ENCODE measurements around the gene MIER2. TPM values are rescaled to one million over a fixed set of nuclear protein-coding genes. Genes with fewer than 3 reads are reported as not detected.

The MIER2 gene
- polyA plus RNA-seq, 3 donors, result 3.6 to 21.9 (median 6.9) TPM

DNA sequence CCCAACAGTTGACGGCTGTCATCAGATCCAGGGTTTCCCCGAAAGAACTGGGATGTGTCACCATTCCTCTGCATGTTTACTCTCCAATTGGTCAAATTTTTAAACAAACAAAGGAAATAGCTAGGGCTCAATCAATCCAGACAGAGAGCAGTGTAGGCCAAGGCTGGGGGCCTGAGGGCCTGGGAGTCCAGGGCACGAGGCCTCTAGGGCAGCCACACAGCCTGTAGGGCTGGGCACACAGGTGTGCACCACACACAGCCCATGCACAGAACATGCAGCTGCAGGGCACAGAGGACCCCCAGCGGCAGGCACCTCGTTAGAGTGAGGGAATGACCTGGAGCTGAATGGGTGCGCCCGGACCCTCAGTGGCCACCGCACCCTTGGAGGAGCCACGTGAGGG, 9.5 kb downstream of the MIER2 start:
- Histone ChIP-seq H3K4me1 (ENCODE audit: control insufficient read depth in 1 of 2, insufficient read depth in 2 of 2, low read length in 2 of 2) (peaks cover 15 to 23% of the 10 kb centered on the region in 2 donors), H3K27ac (ENCODE audit: low read depth in 1 of 2, low read length in 2 of 2) (no peak overlapping the region), H3K9ac (ENCODE audit: insufficient read depth, low read length, poor library complexity, severe bottlenecking) (no peak overlapping the region), H4K20me1 (ENCODE audit: insufficient read depth, low read length) (peaks cover 71% of the 10 kb centered on the region), H3K36me3 (replicated peaks in 1 of 2; ENCODE audit: control insufficient read depth in 1 of 2, insufficient read depth in 2 of 2, low read length in 2 of 2) (peaks cover 38 to 50% of the 10 kb centered on the region in 2 donors), H2AFZ (ENCODE audit: insufficient read depth, low read depth, low read length, poor library complexity, severe bottlenecking) (no peak overlapping the region), H3K4me3 (replicated peaks in 1 of 3; ENCODE audit: low read depth in 2 of 3, low read length in 3 of 3) (no peak overlapping the region), H3K79me2 (ENCODE audit: insufficient read depth, low read length) (peaks cover 60% of the 10 kb centered on the region), H3K9me3 (replicated peaks in 1 of 2; ENCODE audit: control insufficient read depth in 1 of 2, insufficient read depth in 1 of 2, low read length in 2 of 2) (peaks cover 14 to 17% of the 10 kb centered on the region in 2 donors), H3K4me2 (replicated peaks; ENCODE audit: extremely low read depth, low read length, poor library complexity, severe bottlenecking) (no peak overlapping the region), H3K27me3 (ENCODE audit: control insufficient read depth in 2 of 2, insufficient read depth in 2 of 2, low read length in 2 of 2) (no peaks in the 10 kb centered on the region)
- H3K27me3 Mint-ChIP-seq (ENCODE audit: low read depth in 3 of 3), result peaks cover 0 to 4% (median 0%) of the 10 kb centered on the region in 3 donors
- no peak for DNase-seq
- no peak overlapping the region for H3K27ac Mint-ChIP-seq
- 95% methylated on average over 9 of the region's 9 CpGs for WGBS (ENCODE audit: insufficient coverage)
- H3K36me3 Mint-ChIP-seq, result peaks cover 43 to 47% of the 10 kb centered on the region in 2 donors
- intact Hi-C loops (cut with micrococcal nuclease), result no loop called here
- TF ChIP-seq, protein P1, sequence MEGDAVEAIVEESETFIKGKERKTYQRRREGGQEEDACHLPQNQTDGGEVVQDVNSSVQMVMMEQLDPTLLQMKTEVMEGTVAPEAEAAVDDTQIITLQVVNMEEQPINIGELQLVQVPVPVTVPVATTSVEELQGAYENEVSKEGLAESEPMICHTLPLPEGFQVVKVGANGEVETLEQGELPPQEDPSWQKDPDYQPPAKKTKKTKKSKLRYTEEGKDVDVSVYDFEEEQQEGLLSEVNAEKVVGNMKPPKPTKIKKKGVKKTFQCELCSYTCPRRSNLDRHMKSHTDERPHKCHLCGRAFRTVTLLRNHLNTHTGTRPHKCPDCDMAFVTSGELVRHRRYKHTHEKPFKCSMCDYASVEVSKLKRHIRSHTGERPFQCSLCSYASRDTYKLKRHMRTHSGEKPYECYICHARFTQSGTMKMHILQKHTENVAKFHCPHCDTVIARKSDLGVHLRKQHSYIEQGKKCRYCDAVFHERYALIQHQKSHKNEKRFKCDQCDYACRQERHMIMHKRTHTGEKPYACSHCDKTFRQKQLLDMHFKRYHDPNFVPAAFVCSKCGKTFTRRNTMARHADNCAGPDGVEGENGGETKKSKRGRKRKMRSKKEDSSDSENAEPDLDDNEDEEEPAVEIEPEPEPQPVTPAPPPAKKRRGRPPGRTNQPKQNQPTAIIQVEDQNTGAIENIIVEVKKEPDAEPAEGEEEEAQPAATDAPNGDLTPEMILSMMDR (IDR thresholded peaks at IDR 0.05), result no peak
- peaks cover 24% of the 10 kb centered on the region for H3K4me1 Mint-ChIP-seq
- H3K9me3 Mint-ChIP-seq, result peaks cover 7 to 23% (median 16%) of the 10 kb centered on the region in 7 donors
- no peak overlapping the region for H3K4me3 Mint-ChIP-seq

DNA sequence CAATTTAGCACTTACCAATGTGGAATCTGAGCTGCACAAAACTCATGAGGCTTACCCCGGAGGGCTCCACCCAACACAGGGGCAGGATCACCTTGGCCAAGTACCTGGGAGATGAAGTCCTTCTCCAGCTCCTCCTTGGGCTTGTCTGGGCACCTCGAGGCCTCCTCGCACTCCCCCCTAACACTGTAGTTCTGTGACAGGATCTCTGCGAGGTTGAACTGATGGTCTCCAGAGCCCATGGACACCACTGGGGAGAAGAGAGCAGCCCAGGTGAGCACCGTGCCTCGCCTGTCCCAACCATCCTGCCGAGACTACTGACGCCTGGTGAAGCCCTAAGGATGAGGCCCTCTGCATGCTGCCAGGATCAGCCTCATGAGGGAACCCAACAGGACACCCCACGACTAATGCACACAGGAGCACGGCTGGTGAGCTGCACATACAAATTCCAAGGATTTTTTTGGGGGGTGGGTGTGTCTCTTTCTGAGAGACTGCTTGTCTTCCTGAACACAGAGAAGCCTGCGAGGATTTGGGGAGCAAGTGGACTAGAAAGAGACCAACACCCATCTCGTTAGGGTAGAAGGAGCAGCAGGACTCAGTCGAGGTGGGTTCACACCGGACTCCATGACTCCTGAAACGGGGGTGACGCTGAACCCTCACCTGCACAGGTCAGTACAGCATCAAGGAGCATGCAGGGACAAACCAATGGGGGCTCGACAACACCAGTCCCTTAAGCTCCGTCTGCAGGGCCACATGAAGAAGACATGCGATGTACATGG, 10.1 kb downstream of the MIER2 start:
- Histone ChIP-seq H3K4me1 (ENCODE audit: control insufficient read depth in 1 of 2, insufficient read depth in 2 of 2, low read length in 2 of 2) (peaks cover 15 to 17% of the 10 kb centered on the region in 2 donors), H3K36me3 (replicated peaks in 1 of 2; ENCODE audit: control insufficient read depth in 1 of 2, insufficient read depth in 2 of 2, low read length in 2 of 2) (peaks cover 44 to 56% of the 10 kb centered on the region in 2 donors), H3K9ac (ENCODE audit: insufficient read depth, low read length, poor library complexity, severe bottlenecking) (no peak overlapping the region), H3K4me2 (replicated peaks; ENCODE audit: extremely low read depth, low read length, poor library complexity, severe bottlenecking) (no peak overlapping the region), H3K4me3 (replicated peaks in 1 of 3; ENCODE audit: low read depth in 2 of 3, low read length in 3 of 3) (no peak overlapping the region), H4K20me1 (ENCODE audit: insufficient read depth, low read length) (peaks cover 65% of the 10 kb centered on the region), H3K9me3 (replicated peaks in 1 of 2; ENCODE audit: control insufficient read depth in 1 of 2, insufficient read depth in 1 of 2, low read length in 2 of 2) (peaks cover 19 to 22% of the 10 kb centered on the region in 2 donors), H3K27me3 (ENCODE audit: control insufficient read depth in 2 of 2, insufficient read depth in 2 of 2, low read length in 2 of 2) (no peaks in the 10 kb centered on the region), H3K27ac (ENCODE audit: low read depth in 1 of 2, low read length in 2 of 2) (no peak overlapping the region), H2AFZ (ENCODE audit: insufficient read depth, low read depth, low read length, poor library complexity, severe bottlenecking) (no peak overlapping the region), H3K79me2 (ENCODE audit: insufficient read depth, low read length) (peaks cover 54% of the 10 kb centered on the region)
- over 99% methylated on average over 18 of the region's 19 CpGs for WGBS (ENCODE audit: insufficient coverage)
- TF ChIP-seq, protein P1 (IDR thresholded peaks at IDR 0.05), result no peak
- Mint-ChIP-seq H3K27me3 (ENCODE audit: low read depth in 3 of 3) (peaks cover 0 to 4% (median 0%) of the 10 kb centered on the region in 3 donors), H3K27ac (peak overlapping the region in 1 of 7 donors; percentile 37), H3K4me1 (peaks cover 18% of the 10 kb centered on the region), H3K9me3 (peaks cover 8 to 28% (median 20%) of the 10 kb centered on the region in 7 donors), H3K4me3 (no peak overlapping the region), H3K36me3 (peaks cover 37 to 47% of the 10 kb centered on the region in 2 donors)
- intact Hi-C loops (cut with micrococcal nuclease), result no loop called here
- DNase-seq, result no peak

All from CD14-positive monocyte (primary cell).